Activated T-cell treated with anti-CD3 and anti-CD28 coated beads, Interleukin-2, amount 50 U/mL, for 4 hours (primary cell): Measurements from ENCODE around the gene C1QTNF7. TPM values are rescaled to one million over a fixed set of nuclear protein-coding genes. Genes with fewer than 3 reads are reported as not detected.

Experiments used
- ATAC-seq, 2 donors: fragments of 200-7000 bp; cut with Tn5 transposase; one replicate each; pipeline ENCODE4 v1.10.0; 2021
- DNase-seq: peaks from one replicate; pipeline ENCODE4 v3.0.0-alpha.2; 2020
- H3K27me3 Mint-ChIP-seq: one replicate; pipeline ENCODE4 v1.8.0; 2021; ENCODE audit warnings: low read depth, mixed read lengths
- H3K36me3 Mint-ChIP-seq: one replicate; pipeline ENCODE4 v1.8.0; 2022; ENCODE audit warnings: mixed read lengths; ENCODE audit not compliant: insufficient read depth
- H3K4me1 Mint-ChIP-seq: one replicate; pipeline ENCODE4 v1.8.0; 2021; ENCODE audit warnings: low read depth, mixed read lengths
- H3K4me3 Mint-ChIP-seq: one replicate; pipeline ENCODE4 v1.8.0; 2021; ENCODE audit warnings: mild to moderate bottlenecking, moderate library complexity, mixed read lengths
- H3K9me3 Mint-ChIP-seq: one replicate; pipeline ENCODE4 v1.8.0; 2021; ENCODE audit warnings: mixed read lengths
- total RNA-seq, 3 donors: library from RNA; stranded (reverse); gene quantifications; one replicate each; pipeline ENCODE4 v1.2.1, GENCODE V29; 2021

The C1QTNF7 gene
- total RNA-seq, 3 donors from 2014 or later, result not detected

GRCh38 chr4:15457406-15458201 is 29.8 kb downstream of the C1QTNF7 start:
- DNase-seq (no peak), ATAC-seq (peak; percentile 67 to 70)

GRCh38 chr4:15458616-15459015 is 30.8 kb downstream of the C1QTNF7 start:
- Mint-ChIP-seq H3K9me3 (no peaks in the 10 kb centered on the region), H3K4me3 (no peak overlapping the region)

More at GRCh38 chr4:15457406-15458201, 29.8 kb downstream of the C1QTNF7 start:
- Mint-ChIP-seq H3K9me3 (no peaks in the 10 kb centered on the region), H3K4me3 (no peak overlapping the region), H3K27me3 (no peaks in the 10 kb centered on the region), H3K4me1 (peaks cover 3% of the 10 kb centered on the region), H3K36me3 (no peaks in the 10 kb centered on the region)

GRCh38 chr4:15459706-15460105 is 31.9 kb downstream of the C1QTNF7 start:
- ATAC-seq (no peak), DNase-seq (no peak)
- H3K36me3 Mint-ChIP-seq, result no peaks in the 10 kb centered on the region
- no peaks in the 10 kb centered on the region for H3K27me3 Mint-ChIP-seq
- H3K9me3 Mint-ChIP-seq, result no peaks in the 10 kb centered on the region
- H3K4me1 Mint-ChIP-seq, result peaks cover 3% of the 10 kb centered on the region
- H3K4me3 Mint-ChIP-seq, result no peak overlapping the region

More at GRCh38 chr4:15458616-15459015, 30.8 kb downstream of the C1QTNF7 start:
- no peaks in the 10 kb centered on the region for H3K27me3 Mint-ChIP-seq
- H3K4me1 Mint-ChIP-seq, result peaks cover 3% of the 10 kb centered on the region
- no peak for ATAC-seq
- no peaks in the 10 kb centered on the region for H3K36me3 Mint-ChIP-seq
- DNase-seq, result no peak

- DNase-seq (no peak), ATAC-seq (no peak)
- Mint-ChIP-seq H3K4me3 (no peak overlapping the region), H3K4me1 (peaks cover 9% of the 10 kb centered on the region), H3K36me3 (no peaks in the 10 kb centered on the region), H3K27me3 (no peaks in the 10 kb centered on the region), H3K9me3 (no peaks in the 10 kb centered on the region)
Observed at GRCh38 chr4:15466596-15466995, 38.8 kb downstream of the C1QTNF7 start.

- H3K4me1 Mint-ChIP-seq, result peaks cover 9% of the 10 kb centered on the region
- H3K9me3 Mint-ChIP-seq, result no peaks in the 10 kb centered on the region
- no peaks in the 10 kb centered on the region for H3K36me3 Mint-ChIP-seq
- no peaks in the 10 kb centered on the region for H3K27me3 Mint-ChIP-seq
- DNase-seq, result no peak
- ATAC-seq, result no peak
- peak within 1 kb of the TSS; percentile 55 for H3K4me3 Mint-ChIP-seq
Observed at GRCh38 chr4:15469402-15470127, 41.7 kb downstream of the C1QTNF7 start, which contains the start of gene CC2D2A. TSS of gene CC2D2A (plus strand) at chr4:15469882. CDS start at chr4:15475933, 6,051 bp downstream.

- H3K36me3 Mint-ChIP-seq, result no peaks in the 10 kb centered on the region
- H3K4me1 Mint-ChIP-seq, result peaks cover 9% of the 10 kb centered on the region
- ATAC-seq (no peak), DNase-seq (no peak)
- peak overlapping the region; percentile 55 for H3K4me3 Mint-ChIP-seq
- no peaks in the 10 kb centered on the region for H3K9me3 Mint-ChIP-seq
- H3K27me3 Mint-ChIP-seq, result no peaks in the 10 kb centered on the region
Observed at GRCh38 chr4:15470128-15470475, 42.3 kb downstream of the C1QTNF7 start.

- Mint-ChIP-seq H3K4me1 (no peaks in the 10 kb centered on the region), H3K27me3 (no peaks in the 10 kb centered on the region), H3K9me3 (no peaks in the 10 kb centered on the region), H3K36me3 (no peaks in the 10 kb centered on the region), H3K4me3 (no peak overlapping the region)
- no peak for DNase-seq
- no peak for ATAC-seq
Observed at GRCh38 chr4:15476396-15476795, 48.6 kb downstream of the C1QTNF7 start.

- Mint-ChIP-seq H3K4me3 (no peak overlapping the region), H3K36me3 (no peaks in the 10 kb centered on the region), H3K27me3 (no peaks in the 10 kb centered on the region), H3K9me3 (no peaks in the 10 kb centered on the region), H3K4me1 (no peaks in the 10 kb centered on the region)
- ATAC-seq (no peak), DNase-seq (no peak)
Observed at GRCh38 chr4:15478724-15479088, 50.9 kb downstream of the C1QTNF7 start.

- Mint-ChIP-seq H3K27me3 (no peaks in the 10 kb centered on the region), H3K36me3 (no peaks in the 10 kb centered on the region), H3K9me3 (no peaks in the 10 kb centered on the region), H3K4me3 (no peak overlapping the region), H3K4me1 (no peaks in the 10 kb centered on the region)
- DNase-seq (no peak), ATAC-seq (no peak)
Observed at GRCh38 chr4:15479089-15479912, 51.5 kb downstream of the C1QTNF7 start.

- ATAC-seq (no peak), DNase-seq (no peak)
- Mint-ChIP-seq H3K27me3 (no peaks in the 10 kb centered on the region), H3K4me1 (no peaks in the 10 kb centered on the region), H3K4me3 (no peak overlapping the region), H3K36me3 (no peaks in the 10 kb centered on the region), H3K9me3 (no peaks in the 10 kb centered on the region)
Observed at GRCh38 chr4:15479913-15480185, 52.0 kb downstream of the C1QTNF7 start.

- Mint-ChIP-seq H3K4me1 (no peaks in the 10 kb centered on the region), H3K9me3 (peaks cover 17% of the 10 kb centered on the region), H3K27me3 (no peaks in the 10 kb centered on the region), H3K36me3 (no peaks in the 10 kb centered on the region), H3K4me3 (no peak overlapping the region)
- ATAC-seq (no peak), DNase-seq (no peak)
Observed at GRCh38 chr4:15481961-15482745, 54.3 kb downstream of the C1QTNF7 start.

- Mint-ChIP-seq H3K4me1 (no peaks in the 10 kb centered on the region), H3K27me3 (no peaks in the 10 kb centered on the region), H3K4me3 (no peak overlapping the region), H3K9me3 (peaks cover 18% of the 10 kb centered on the region), H3K36me3 (no peaks in the 10 kb centered on the region)
- ATAC-seq (no peak), DNase-seq (no peak)
Observed at GRCh38 chr4:15482842-15483241, 55.0 kb downstream of the C1QTNF7 start.

- no peaks in the 10 kb centered on the region for H3K4me1 Mint-ChIP-seq
- no peak for DNase-seq
- no peak overlapping the region for H3K4me3 Mint-ChIP-seq
- H3K27me3 Mint-ChIP-seq, result no peaks in the 10 kb centered on the region
- peaks cover 7% of the 10 kb centered on the region for H3K36me3 Mint-ChIP-seq
- H3K9me3 Mint-ChIP-seq, result peaks cover 36% of the 10 kb centered on the region
- no peak for ATAC-seq
Observed at GRCh38 chr4:15488136-15488535, 60.3 kb downstream of the C1QTNF7 start.
